ENCODE results near the gene MCAM. TPM values are rescaled to one million over a fixed set of nuclear protein-coding genes. Genes with fewer than 3 reads are reported as not detected.

MCAM gene
- total RNA-seq, 1 donor = 11.2 TPM

GRCh38 chr11:119297938-119298337, 19.0 kb downstream of the MCAM start:
- no peak overlapping the region for H3K27ac ChIP-seq (ENCODE audit: low read depth, low read length)
- DNase-seq (ENCODE audit: insufficient read length, low spot score, missing footprints) = no peak
- no peaks in the 10 kb centered on the region for H4K20me1 ChIP-seq (ENCODE audit: insufficient read depth, low read length)
- H3K4me1 ChIP-seq (ENCODE audit: insufficient read depth, low read length) = peaks cover 2% of the 10 kb centered on the region
- no peak overlapping the region for H2AFZ ChIP-seq (ENCODE audit: low read length)
- no peak overlapping the region for H3K4me2 ChIP-seq (ENCODE audit: insufficient read depth, low read length)
- no peaks in the 10 kb centered on the region for H3K27me3 ChIP-seq (ENCODE audit: insufficient read depth, low read length)
- TF ChIP-seq CTCF (IDR thresholded peaks at IDR 0.05; ENCODE audit: extremely low read depth, low read depth, low read length) = no peak
- no peaks in the 10 kb centered on the region for H3K79me2 ChIP-seq (ENCODE audit: insufficient read depth, low read length)
- peaks cover 54% of the 10 kb centered on the region for H3K36me3 ChIP-seq (ENCODE audit: insufficient read depth, low read length)
- H3K9me3 ChIP-seq (ENCODE audit: low read depth, low read length) = no peaks in the 10 kb centered on the region
- no peak overlapping the region for H3K4me3 ChIP-seq (ENCODE audit: insufficient read depth, low read length)

GRCh38 chr11:119295178-119295577, 21.8 kb downstream of the MCAM start:
- Histone ChIP-seq H3K27ac (ENCODE audit: low read depth, low read length) (no peak overlapping the region), H3K4me3 (ENCODE audit: insufficient read depth, low read length) (no peak overlapping the region), H3K36me3 (ENCODE audit: insufficient read depth, low read length) (peaks cover 41% of the 10 kb centered on the region), H3K4me2 (ENCODE audit: insufficient read depth, low read length) (no peak overlapping the region), H3K4me1 (ENCODE audit: insufficient read depth, low read length) (peaks cover 2% of the 10 kb centered on the region), H3K27me3 (ENCODE audit: insufficient read depth, low read length) (no peaks in the 10 kb centered on the region), H4K20me1 (ENCODE audit: insufficient read depth, low read length) (no peaks in the 10 kb centered on the region), H2AFZ (ENCODE audit: low read length) (no peak overlapping the region), H3K79me2 (ENCODE audit: insufficient read depth, low read length) (no peaks in the 10 kb centered on the region), H3K9me3 (ENCODE audit: low read depth, low read length) (peaks cover 2% of the 10 kb centered on the region)
- TF ChIP-seq CTCF (IDR thresholded peaks at IDR 0.05; ENCODE audit: extremely low read depth, low read depth, low read length) = peak; percentile 27
- DNase-seq (ENCODE audit: insufficient read length, low spot score, missing footprints) = no peak

- H4K20me1 ChIP-seq (ENCODE audit: insufficient read depth, low read length) = no peaks in the 10 kb centered on the region
- H3K4me1 ChIP-seq (ENCODE audit: insufficient read depth, low read length) = peaks cover 2% of the 10 kb centered on the region
- no peak overlapping the region for H2AFZ ChIP-seq (ENCODE audit: low read length)
- H3K27me3 ChIP-seq (ENCODE audit: insufficient read depth, low read length) = no peaks in the 10 kb centered on the region
- H3K4me3 ChIP-seq (ENCODE audit: insufficient read depth, low read length) = no peak overlapping the region
- H3K27ac ChIP-seq (ENCODE audit: low read depth, low read length) = no peak overlapping the region
- H3K4me2 ChIP-seq (ENCODE audit: insufficient read depth, low read length) = no peak overlapping the region
- H3K9me3 ChIP-seq (ENCODE audit: low read depth, low read length) = peaks cover 2% of the 10 kb centered on the region
- peaks cover 24% of the 10 kb centered on the region for H3K36me3 ChIP-seq (ENCODE audit: insufficient read depth, low read length)
- H3K79me2 ChIP-seq (ENCODE audit: insufficient read depth, low read length) = no peaks in the 10 kb centered on the region
- TF ChIP-seq CTCF (IDR thresholded peaks at IDR 0.05; ENCODE audit: extremely low read depth, low read depth, low read length) = no peak
- DNase-seq (ENCODE audit: insufficient read length, low spot score, missing footprints) = no peak
Observed at GRCh38 chr11:119293461-119293860, 23.5 kb downstream of the MCAM start.

DNA sequence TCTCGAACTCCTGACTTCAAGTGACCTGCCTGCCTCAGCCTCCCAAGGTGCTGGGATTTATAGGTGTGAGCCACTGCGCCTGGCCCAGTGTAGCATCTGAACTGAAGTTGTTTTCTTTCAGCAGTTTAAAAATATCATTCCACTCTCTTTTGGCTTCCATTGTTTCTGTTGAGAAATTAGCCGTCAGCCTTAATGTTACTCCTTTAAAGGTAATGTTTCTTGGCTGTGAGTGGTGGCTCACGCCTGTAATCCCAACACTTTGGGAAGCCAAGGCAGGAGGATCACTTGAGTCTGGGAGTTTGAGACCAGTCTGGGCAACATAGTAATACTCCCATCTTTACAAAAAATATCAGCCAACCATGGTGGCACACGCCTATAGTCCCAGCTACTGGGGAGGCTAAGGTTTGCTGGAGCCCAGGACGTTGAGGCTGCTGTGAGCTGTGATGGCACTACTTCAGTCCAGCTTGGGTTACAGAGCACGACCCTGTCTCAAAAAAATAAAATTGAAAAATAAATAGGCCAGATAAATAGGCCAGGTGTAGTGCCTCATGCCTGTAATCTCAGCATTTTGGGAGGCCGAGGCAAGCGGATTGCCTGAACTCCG, 25.9 kb downstream of the MCAM start:
- Histone ChIP-seq H3K4me3 (ENCODE audit: insufficient read depth, low read length) (no peak overlapping the region), H3K27ac (ENCODE audit: low read depth, low read length) (no peak overlapping the region), H3K4me2 (ENCODE audit: insufficient read depth, low read length) (no peak overlapping the region), H3K4me1 (ENCODE audit: insufficient read depth, low read length) (no peaks in the 10 kb centered on the region), H3K79me2 (ENCODE audit: insufficient read depth, low read length) (no peaks in the 10 kb centered on the region), H3K27me3 (ENCODE audit: insufficient read depth, low read length) (no peaks in the 10 kb centered on the region), H3K9me3 (ENCODE audit: low read depth, low read length) (peaks cover 2% of the 10 kb centered on the region), H2AFZ (ENCODE audit: low read length) (no peak overlapping the region), H3K36me3 (ENCODE audit: insufficient read depth, low read length) (peaks cover 21% of the 10 kb centered on the region), H4K20me1 (ENCODE audit: insufficient read depth, low read length) (no peaks in the 10 kb centered on the region)
- DNase-seq (ENCODE audit: insufficient read length, low spot score, missing footprints) = no peak
- no peak for TF ChIP-seq CTCF (IDR thresholded peaks at IDR 0.05; ENCODE audit: extremely low read depth, low read depth, low read length)

Measured in osteoblast (primary cell).